ENCODE results near the gene RFX2. TPM values are rescaled to one million over a fixed set of nuclear protein-coding genes. Genes with fewer than 3 reads are reported as not detected.

RFX2 gene
- total and polyA plus RNA-seq, 10 of the 15 experiments (the other 5 are each of a cell fraction or from before 2014, with no cell fraction given), result 3.2 to 9.8 (median 4.7) TPM

GRCh38 chr19:6063576-6064335 lies 46.5 kb downstream of the RFX2 start:
- Histone ChIP-seq H3K9ac (ENCODE audit: control insufficient read depth, insufficient read depth, low read length) (no peak overlapping the region), H4K20me1 (ENCODE audit: control insufficient read depth, insufficient read depth) (no peaks in the 10 kb centered on the region), H3K4me1 (ENCODE audit: control insufficient read depth, insufficient read depth, low read length) (no peaks in the 10 kb centered on the region), H3K27ac (ENCODE audit: control insufficient read depth, insufficient read depth) (no peak overlapping the region), H3K36me3 (ENCODE audit: control insufficient read depth in 2 of 2, insufficient read depth in 2 of 2, low read length in 1 of 2) (no peaks in the 10 kb centered on the region), H2AFZ (ENCODE audit: control insufficient read depth, low read depth, low read length) (no peak overlapping the region), H3K4me3 (no peak overlapping the region), H3K27me3 (replicated peaks in 1 of 2; ENCODE audit: control insufficient read depth in 2 of 2, insufficient read depth in 2 of 2, low read length in 1 of 2) (no peaks in the 10 kb centered on the region), H3K4me2 (ENCODE audit: control insufficient read depth, insufficient read depth) (no peak overlapping the region), H3K9me3 (replicated peaks; ENCODE audit: control insufficient read depth, insufficient read depth, low read length) (no peaks in the 10 kb centered on the region), H3K79me2 (ENCODE audit: control insufficient read depth, insufficient read depth, low read length) (no peaks in the 10 kb centered on the region)
- no peak for ATAC-seq
- no peak for DNase-seq (ENCODE audit: low read depth, low spot score)
- ChIA-PET RAD21 (ENCODE audit: unreplicated experiment) (interaction anchor here (0.8 kb wide), 1 partner anchor 37 kb away, joined by 3 read pairs; no protein-coding TSS in a partner anchor), CTCF (interaction anchor here (1.2 kb wide), 1 partner anchor 62 kb away, joined by 3 read pairs; no protein-coding TSS in a partner anchor), POLR2A (no interaction called here), SMC1A (ENCODE audit: uncharacterized antibody, unreplicated experiment) (interaction anchor here (0.9 to 1.7 kb wide), 3 partner anchors 12 to 62 kb away, joined by 3 to 7 read pairs (median 3); no protein-coding TSS in a partner anchor)
- no peak for FAIRE-seq
- TF ChIP-seq BRCA1 (IDR thresholded peaks at IDR 0.05; ENCODE audit: low read depth, low read length) (no peak), JUNB (IDR thresholded peaks at IDR 0.05) (no peak), RELA (IDR thresholded peaks at IDR 0.05; ENCODE audit: borderline replicate concordance, partially characterized antibody) (no peak), SMC3 (IDR thresholded peaks at IDR 0.05; ENCODE audit: borderline replicate concordance, low read length) (no peak), MTA3 (IDR thresholded peaks at IDR 0.05; ENCODE audit: borderline replicate concordance, low read length) (no peak), HCFC1 (IDR thresholded peaks at IDR 0.05; ENCODE audit: low read length) (no peak), PAX5 (IDR thresholded peaks at IDR 0.05; ENCODE audit: borderline replicate concordance, low read depth, low read length) (no peak), ELK1 (IDR thresholded peaks at IDR 0.05; ENCODE audit: low read depth, low read length) (no peak), POLR2A (IDR thresholded peaks at IDR 0.05; ENCODE audit: low read depth, low read length) (no peak), ATF7 (IDR thresholded peaks at IDR 0.05; ENCODE audit: low read depth) (no peak), RUNX3 (IDR thresholded peaks at IDR 0.05; ENCODE audit: low read length) (no peak), TARDBP (IDR thresholded peaks at IDR 0.05; ENCODE audit: borderline replicate concordance) (no peak), MXI1 (IDR thresholded peaks at IDR 0.05; ENCODE audit: low read depth, low read length) (no peak)
- WGBS (ENCODE audit: insufficient coverage, insufficient replicate concordance, low lambda C conversion rate, missing lambda C conversion rate), result 63% methylated on average over 14 of the region's 14 CpGs
- in situ Hi-C loops (cut with MboI) (loop anchor here (5.0 kb wide), 1 partner anchor 59 kb away; no protein-coding TSS in a partner anchor), intact Hi-C loops (cut with micrococcal nuclease; ENCODE audit: unreplicated experiment) (no loop called here)
- BruUV-seq (replicated peaks), result no TSS peak
